ENCODE data around the gene CDCA7L.

DNA sequence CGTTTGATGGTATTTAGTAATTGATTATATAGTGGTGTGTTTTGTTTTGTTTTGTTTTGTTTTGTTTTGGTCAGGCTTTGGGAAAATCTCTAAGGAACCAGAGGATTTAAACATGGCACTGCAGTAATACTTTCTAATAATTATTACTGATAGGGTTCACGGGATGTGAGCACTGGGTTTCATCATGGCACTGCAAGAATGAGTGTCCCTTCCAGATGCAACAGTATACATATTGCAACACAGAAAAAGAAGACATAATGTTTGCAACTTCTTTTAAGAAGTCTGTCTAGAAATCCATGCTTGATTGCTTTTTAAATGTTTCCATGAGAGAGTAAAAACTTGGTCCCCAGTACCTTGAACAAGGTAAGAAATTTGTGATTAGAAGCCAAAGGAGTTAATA, 2.2 kb upstream of the CDCA7L start:
- TF ChIP-seq, protein P1, sequence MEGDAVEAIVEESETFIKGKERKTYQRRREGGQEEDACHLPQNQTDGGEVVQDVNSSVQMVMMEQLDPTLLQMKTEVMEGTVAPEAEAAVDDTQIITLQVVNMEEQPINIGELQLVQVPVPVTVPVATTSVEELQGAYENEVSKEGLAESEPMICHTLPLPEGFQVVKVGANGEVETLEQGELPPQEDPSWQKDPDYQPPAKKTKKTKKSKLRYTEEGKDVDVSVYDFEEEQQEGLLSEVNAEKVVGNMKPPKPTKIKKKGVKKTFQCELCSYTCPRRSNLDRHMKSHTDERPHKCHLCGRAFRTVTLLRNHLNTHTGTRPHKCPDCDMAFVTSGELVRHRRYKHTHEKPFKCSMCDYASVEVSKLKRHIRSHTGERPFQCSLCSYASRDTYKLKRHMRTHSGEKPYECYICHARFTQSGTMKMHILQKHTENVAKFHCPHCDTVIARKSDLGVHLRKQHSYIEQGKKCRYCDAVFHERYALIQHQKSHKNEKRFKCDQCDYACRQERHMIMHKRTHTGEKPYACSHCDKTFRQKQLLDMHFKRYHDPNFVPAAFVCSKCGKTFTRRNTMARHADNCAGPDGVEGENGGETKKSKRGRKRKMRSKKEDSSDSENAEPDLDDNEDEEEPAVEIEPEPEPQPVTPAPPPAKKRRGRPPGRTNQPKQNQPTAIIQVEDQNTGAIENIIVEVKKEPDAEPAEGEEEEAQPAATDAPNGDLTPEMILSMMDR (conservative IDR thresholded peaks at IDR 0.05; ENCODE audit: low read length) = no peak
- TF ChIP-seq EZH2phosphoT487 (IDR thresholded peaks at IDR 0.05; ENCODE audit: borderline replicate concordance) = no peak

All from Loucy (cell line).